Retinal pigment epithelial cell (primary cell): ENCODE measurements around the gene PTGER2.

Experiments used
- DNase-seq: peaks from one replicate; pipeline ENCODE4 v3.0.0-alpha.2; 2010; ENCODE audit warnings: low read depth
- H3K4me3 ChIP-seq: 2 replicates; pipeline ENCODE4 v1.5.1; 2011; ENCODE audit warnings: mild to moderate bottlenecking, low read length, control low read depth, moderate library complexity
- CTCF ChIP-seq: conservative IDR thresholded peaks from 2 replicates; pipeline ENCODE4 v1.5.1; 2011; ENCODE audit warnings: low read depth, low read length, control low read depth, inconsistent platforms

The PTGER2 gene

GRCh38 chr14:52355526-52355925 lies 41.4 kb downstream of the PTGER2 start:
- no peak overlapping the region for H3K4me3 ChIP-seq
- TF ChIP-seq CTCF: no peak
- DNase-seq: no peak

GRCh38 chr14:52356025-52356424 lies 41.9 kb downstream of the PTGER2 start:
- no peak overlapping the region for H3K4me3 ChIP-seq
- no peak for DNase-seq
- no peak for TF ChIP-seq CTCF

GRCh38 chr14:52360831-52361230 lies 46.7 kb downstream of the PTGER2 start:
- TF ChIP-seq CTCF: no peak
- H3K4me3 ChIP-seq: no peak overlapping the region
- DNase-seq: no peak

GRCh38 chr14:52363041-52363704 lies 49.1 kb downstream of the PTGER2 start:
- DNase-seq: no peak
- H3K4me3 ChIP-seq: no peak overlapping the region
- TF ChIP-seq CTCF: no peak

GRCh38 chr14:52363961-52364360 lies 49.8 kb downstream of the PTGER2 start:
- no peak for TF ChIP-seq CTCF
- no peak overlapping the region for H3K4me3 ChIP-seq
- no peak for DNase-seq

- no peak for TF ChIP-seq CTCF
- no peak for DNase-seq
- no peak overlapping the region for H3K4me3 ChIP-seq
These were observed 51.0 kb downstream of the PTGER2 start for GRCh38 chr14:52365071-52365470.

- TF ChIP-seq CTCF: no peak
These were observed 52.7 kb downstream of the PTGER2 start for GRCh38 chr14:52366796-52367315.

More at GRCh38 chr14:52366796-52367315, 52.7 kb downstream of the PTGER2 start:
- no peak overlapping the region for H3K4me3 ChIP-seq
- DNase-seq: peak; percentile 90
